Measurements from ENCODE around the gene TRIM16. TPM values are rescaled to one million over a fixed set of nuclear protein-coding genes. Genes with fewer than 3 reads are reported as not detected.
A peak's percentile ranks its signal among the peaks of the same experiment; 100 is the strongest.
"Not testable (repeated sequence)": the region's sequence is repeated elsewhere in the genome, so short reads cannot be mapped to it uniquely, and the experiment has no call there.

Gene TRIM16
- total RNA-seq = 10 to 100 TPM; 12.0 to 21.7 TPM
- long read RNA-seq, donor 1, partial matches to known transcripts = 6 of 6 reads
- long read RNA-seq, donor 1, other reads (novel, unspliced or antisense) = 0 of 6 reads
- long read RNA-seq, donor 2, partial matches to known transcripts = 78 of 106 reads
- long read RNA-seq, donor 2, other reads (novel, unspliced or antisense) = 25 of 106 reads

GRCh38 chr17:15683824-15684478 lies at the start of gene TRIM16:
Gene TRIM16, minus strand, starts transcription at chr17:15684311. Its CDS starts 32,702 bp downstream, at chr17:15651609.
- intact Hi-C loops (cut with DNase I) = not testable (repeated sequence)
- peak; percentile 95 for DNase-seq (ENCODE audit: low spot score)

GRCh38 chr17:15733174-15733789 lies 49.2 kb upstream of the TRIM16 start:
- DNase-seq (ENCODE audit: low spot score); intact Hi-C loops (cut with DNase I): not testable (repeated sequence)

- DNase-seq (ENCODE audit: low spot score); intact Hi-C loops (cut with DNase I): not testable (repeated sequence)
Measured at GRCh38 chr17:15731900-15732299, 47.8 kb upstream of the TRIM16 start, which contains the start of gene TBC1D26. Gene TBC1D26, plus strand, starts transcription at chr17:15732283. Its CDS starts 3,066 bp downstream, at chr17:15735349.

GRCh38 chr17:15730535-15730934 lies 46.4 kb upstream of the TRIM16 start:
- intact Hi-C loops (cut with DNase I); DNase-seq (ENCODE audit: low spot score): not testable (repeated sequence)

GRCh38 chr17:15716601-15717563 lies 32.8 kb upstream of the TRIM16 start:
- intact Hi-C loops (cut with DNase I); DNase-seq (ENCODE audit: low spot score): not testable (repeated sequence)

GRCh38 chr17:15708879-15709278 lies 24.8 kb upstream of the TRIM16 start:
- intact Hi-C loops (cut with DNase I) = not testable (repeated sequence)

GRCh38 chr17:15704813-15705212 lies 20.7 kb upstream of the TRIM16 start:
- DNase-seq (ENCODE audit: low spot score); intact Hi-C loops (cut with DNase I): not testable (repeated sequence)

More at GRCh38 chr17:15708879-15709278, 24.8 kb upstream of the TRIM16 start:
- DNase-seq (ENCODE audit: low spot score) = not testable (repeated sequence)

- intact Hi-C loops (cut with DNase I); DNase-seq (ENCODE audit: low spot score): not testable (repeated sequence)
Measured at GRCh38 chr17:15704239-15704638, 20.1 kb upstream of the TRIM16 start.

GRCh38 chr17:15699937-15700336 lies 15.8 kb upstream of the TRIM16 start:
- intact Hi-C loops (cut with DNase I); DNase-seq (ENCODE audit: low spot score): not testable (repeated sequence)

GRCh38 chr17:15699413-15699924 lies 15.4 kb upstream of the TRIM16 start, which contains the start of gene ZNF286A:
Gene ZNF286A, plus strand, starts transcription at chr17:15699752. Its CDS starts 578 bp downstream, at chr17:15700330.
- DNase-seq (ENCODE audit: low spot score) = peak; percentile 100
- intact Hi-C loops (cut with DNase I) = not testable (repeated sequence)

- intact Hi-C loops (cut with DNase I); DNase-seq (ENCODE audit: low spot score): not testable (repeated sequence)
Measured at GRCh38 chr17:15698967-15699366, 14.9 kb upstream of the TRIM16 start.

- intact Hi-C loops (cut with DNase I); DNase-seq (ENCODE audit: low spot score): not testable (repeated sequence)
Measured at GRCh38 chr17:15687494-15687893, 3.4 kb upstream of the TRIM16 start.

- DNase-seq (ENCODE audit: low spot score); intact Hi-C loops (cut with DNase I): not testable (repeated sequence)
Measured at GRCh38 chr17:15683135-15683534, 976 bp downstream of the TRIM16 start.

- intact Hi-C loops (cut with DNase I); DNase-seq (ENCODE audit: low spot score): not testable (repeated sequence)
Measured at GRCh38 chr17:15675991-15676390, 8.1 kb downstream of the TRIM16 start.

- intact Hi-C loops (cut with DNase I); DNase-seq (ENCODE audit: low spot score): not testable (repeated sequence)
Measured at GRCh38 chr17:15674640-15675039, 9.5 kb downstream of the TRIM16 start.

- DNase-seq (ENCODE audit: low spot score); intact Hi-C loops (cut with DNase I): not testable (repeated sequence)
Measured at GRCh38 chr17:15669526-15669925, 14.6 kb downstream of the TRIM16 start.

- no peak for DNase-seq (ENCODE audit: low spot score)
- intact Hi-C loops (cut with DNase I) = no loop called here
Measured at GRCh38 chr17:15663691-15664090, 20.4 kb downstream of the TRIM16 start.

GRCh38 chr17:15663176-15663575 lies 20.9 kb downstream of the TRIM16 start:
- no peak for DNase-seq (ENCODE audit: low spot score)
- intact Hi-C loops (cut with DNase I) = no loop called here

GRCh38 chr17:15662681-15663080 lies 21.4 kb downstream of the TRIM16 start:
- DNase-seq (ENCODE audit: low spot score) = no peak
- intact Hi-C loops (cut with DNase I) = no loop called here
